Trophoblast cell (in vitro differentiated cells and primary cell): ENCODE measurements around the gene HNRNPA2B1.
A peak's percentile ranks its signal among the peaks of the same experiment; 100 is the strongest.

Source experiments
- DNase-seq, 2 donors: peaks; one replicate each; pipeline ENCODE4 v3.0.0-alpha.2; 2016
- H2AFZ ChIP-seq: 2 replicates; pipeline ENCODE4 v1.6.1; 2013; ENCODE audit warnings: low read length, moderate library complexity, mild to moderate bottlenecking; ENCODE audit not compliant: insufficient read depth, poor library complexity
- H2AK5ac ChIP-seq: 2 replicates; pipeline ENCODE4 v1.6.1; 2013; ENCODE audit warnings: mild to moderate bottlenecking, low read length
- H2BK120ac ChIP-seq: 2 replicates; pipeline ENCODE4 v1.6.1; 2013; ENCODE audit warnings: low read length, mild to moderate bottlenecking, moderate library complexity; ENCODE audit not compliant: insufficient read depth, poor library complexity
- H2BK12ac ChIP-seq: 2 replicates; pipeline ENCODE4 v1.6.1; 2013; ENCODE audit warnings: mild to moderate bottlenecking, low read length, moderate library complexity
- H2BK5ac ChIP-seq: 2 replicates; pipeline ENCODE4 v1.6.1; 2013; ENCODE audit warnings: low read length, low read depth, moderate library complexity, mild to moderate bottlenecking; ENCODE audit not compliant: poor library complexity
- H3K14ac ChIP-seq: 2 replicates; pipeline ENCODE4 v1.6.1; 2013; ENCODE audit warnings: mild to moderate bottlenecking, low read length
- H3K18ac ChIP-seq: 2 replicates; pipeline ENCODE4 v1.6.1; 2013; ENCODE audit warnings: mild to moderate bottlenecking, low read length
- H3K23ac ChIP-seq: 2 replicates; pipeline ENCODE4 v1.6.1; 2013; ENCODE audit warnings: low read length
- H3K27ac ChIP-seq: 2 replicates; pipeline ENCODE4 v1.5.1; 2013; ENCODE audit warnings: low read depth, mild to moderate bottlenecking, inconsistent platforms, low read length, moderate library complexity
- H3K27me3 ChIP-seq: 2 replicates; pipeline ENCODE4 v1.6.1; 2013; ENCODE audit warnings: inconsistent platforms, mild to moderate bottlenecking, low read length, moderate library complexity; ENCODE audit not compliant: insufficient read depth
- H3K36me3 ChIP-seq, 2 experiments: 1 replicate in 1 of 2; 2 replicates in 1 of 2; pipeline ENCODE4 v1.6.1; 2013; ENCODE audit warnings: low read length in 2 of 2, mild to moderate bottlenecking in 2 of 2, moderate library complexity in 1 of 2; ENCODE audit not compliant: insufficient read depth in 2 of 2, control insufficient read depth in 1 of 2
- H3K4ac ChIP-seq: 2 replicates; pipeline ENCODE4 v1.6.1; 2013; ENCODE audit warnings: low read depth, mild to moderate bottlenecking, low read length, moderate library complexity
- H3K4me1 ChIP-seq, 2 experiments: 1 replicate in 1 of 2; 2 replicates in 1 of 2; pipeline ENCODE4 v1.6.1; 2013; ENCODE audit warnings: low read length in 2 of 2, mild to moderate bottlenecking in 2 of 2, moderate library complexity in 1 of 2; ENCODE audit not compliant: insufficient read depth in 2 of 2, control insufficient read depth in 1 of 2
- H3K4me2 ChIP-seq: 2 replicates; pipeline ENCODE4 v1.6.1; 2013; ENCODE audit warnings: inconsistent platforms, mild to moderate bottlenecking, low read length, moderate library complexity
- H3K4me3 ChIP-seq: 2 replicates; pipeline ENCODE4 v1.5.1; 2013; ENCODE audit warnings: mild to moderate bottlenecking, low read depth, low read length, inconsistent platforms
- H3K79me1 ChIP-seq: one replicate; pipeline ENCODE4 v1.6.1; 2013; ENCODE audit warnings: low read length
- H3K79me2 ChIP-seq: 2 replicates; pipeline ENCODE4 v1.6.1; 2013; ENCODE audit warnings: low read length, mild to moderate bottlenecking; ENCODE audit not compliant: control insufficient read depth, insufficient read depth, poor library complexity
- H3K9ac ChIP-seq: 2 replicates; pipeline ENCODE4 v1.6.1; 2013; ENCODE audit warnings: mild to moderate bottlenecking, low read length
- H3K9me3 ChIP-seq: 2 replicates; pipeline ENCODE4 v1.6.1; 2013; ENCODE audit warnings: low read depth, mild to moderate bottlenecking, control low read depth, inconsistent platforms, low read length; ENCODE audit not compliant: insufficient read depth
- H4K12ac ChIP-seq: 2 replicates; pipeline ENCODE4 v1.6.1; 2013; ENCODE audit warnings: low read depth, mild to moderate bottlenecking, low read length, moderate library complexity
- H4K8ac ChIP-seq: 2 replicates; pipeline ENCODE4 v1.6.1; 2013; ENCODE audit warnings: low read depth, mild to moderate bottlenecking, low read length, moderate library complexity
- H4K91ac ChIP-seq: one replicate; pipeline ENCODE4 v1.6.1; 2013; ENCODE audit warnings: low read depth, mild to moderate bottlenecking, low read length, moderate library complexity
- WGBS: extraction: QIAGEN DNeasy Blood & Tissue Kit; methylation state at CpG from one replicate; pipeline ENCODE4 v1.1.7; 2013; ENCODE audit warnings: missing lambda C conversion rate; ENCODE audit not compliant: insufficient read length, insufficient coverage; ENCODE audit errors: extremely low coverage; 5-methylcytosine and 5-hydroxymethylcytosine counted together

Gene HNRNPA2B1

GRCh38 chr7:26171601-26172000 lies 28.9 kb downstream of the HNRNPA2B1 start:
- H4K8ac ChIP-seq = no peak overlapping the region
- no peak overlapping the region for H2BK12ac ChIP-seq
- no peak for DNase-seq
- no peak overlapping the region for H3K4me3 ChIP-seq
- no peak overlapping the region for H3K14ac ChIP-seq
- WGBS = no CpG with 5 or more reads among the region's 2 CpGs
- no peaks in the 10 kb centered on the region for H3K79me2 ChIP-seq
- H2AK5ac ChIP-seq = no peak overlapping the region
- H3K36me3 ChIP-seq = peaks cover 0 to 1% of the 10 kb centered on the region in 2 experiments
- H3K18ac ChIP-seq = no peak overlapping the region
- H4K91ac ChIP-seq = no peak overlapping the region
- H3K4ac ChIP-seq = no peak overlapping the region
- H3K27ac ChIP-seq = no peak overlapping the region
- peaks cover 5 to 6% of the 10 kb centered on the region in 2 experiments for H3K4me1 ChIP-seq
- no peak overlapping the region for H3K9ac ChIP-seq
- H3K27me3 ChIP-seq = no peaks in the 10 kb centered on the region
- no peaks in the 10 kb centered on the region for H3K9me3 ChIP-seq
- no peak overlapping the region for H2BK120ac ChIP-seq
- H2BK5ac ChIP-seq = no peak overlapping the region
- no peak overlapping the region for H3K4me2 ChIP-seq
- H4K12ac ChIP-seq = no peak overlapping the region
- H2AFZ ChIP-seq = no peak overlapping the region
- no peaks in the 10 kb centered on the region for H3K79me1 ChIP-seq
- no peak overlapping the region for H3K23ac ChIP-seq

GRCh38 chr7:26170663-26171062 lies 29.9 kb downstream of the HNRNPA2B1 start:
- H3K9me3 ChIP-seq = no peaks in the 10 kb centered on the region
- peak in 1 of 2 donors; percentile 53 for DNase-seq
- H4K91ac ChIP-seq = no peak overlapping the region
- H3K9ac ChIP-seq = no peak overlapping the region
- no peak overlapping the region for H3K18ac ChIP-seq
- H4K12ac ChIP-seq = no peak overlapping the region
- no peak overlapping the region for H3K4ac ChIP-seq
- no peak overlapping the region for H2BK12ac ChIP-seq
- H3K14ac ChIP-seq = no peak overlapping the region
- no peak overlapping the region for H2AFZ ChIP-seq
- peaks cover 7 to 11% of the 10 kb centered on the region in 2 experiments for H3K4me1 ChIP-seq
- H3K36me3 ChIP-seq = peaks cover 0 to 1% of the 10 kb centered on the region in 2 experiments
- H3K4me3 ChIP-seq = no peak overlapping the region
- H3K27ac ChIP-seq = no peak overlapping the region
- no peak overlapping the region for H2AK5ac ChIP-seq
- H3K79me2 ChIP-seq = no peaks in the 10 kb centered on the region
- no peak overlapping the region for H2BK5ac ChIP-seq
- no peak overlapping the region for H3K23ac ChIP-seq
- H4K8ac ChIP-seq = no peak overlapping the region
- H2BK120ac ChIP-seq = no peak overlapping the region
- H3K27me3 ChIP-seq = no peaks in the 10 kb centered on the region
- no CpG with 5 or more reads among the region's 1 CpG for WGBS
- no peak overlapping the region for H3K4me2 ChIP-seq
- peaks cover 3% of the 10 kb centered on the region for H3K79me1 ChIP-seq

GRCh38 chr7:26169271-26169670 lies 31.3 kb downstream of the HNRNPA2B1 start:
- no peaks in the 10 kb centered on the region for H3K79me2 ChIP-seq
- no CpG with 5 or more reads among the region's 3 CpGs for WGBS
- no peak overlapping the region for H3K27ac ChIP-seq
- H3K79me1 ChIP-seq = peaks cover 3% of the 10 kb centered on the region
- no peak for DNase-seq
- no peak overlapping the region for H4K12ac ChIP-seq
- H2BK12ac ChIP-seq = no peak overlapping the region
- H4K91ac ChIP-seq = no peak overlapping the region
- no peak overlapping the region for H3K18ac ChIP-seq
- H3K4me2 ChIP-seq = no peak overlapping the region
- H3K36me3 ChIP-seq = no peaks in the 10 kb centered on the region
- no peak overlapping the region for H2AK5ac ChIP-seq
- H3K4ac ChIP-seq = no peak overlapping the region
- H3K27me3 ChIP-seq = no peaks in the 10 kb centered on the region
- H3K9me3 ChIP-seq = no peaks in the 10 kb centered on the region
- no peak overlapping the region for H2AFZ ChIP-seq
- no peak overlapping the region for H3K23ac ChIP-seq
- H3K9ac ChIP-seq = no peak overlapping the region
- no peak overlapping the region for H3K4me3 ChIP-seq
- H4K8ac ChIP-seq = no peak overlapping the region
- no peak overlapping the region for H3K14ac ChIP-seq
- peaks cover 7 to 11% of the 10 kb centered on the region in 2 experiments for H3K4me1 ChIP-seq
- H2BK120ac ChIP-seq = no peak overlapping the region
- no peak overlapping the region for H2BK5ac ChIP-seq

GRCh38 chr7:26168458-26169023 lies 32.0 kb downstream of the HNRNPA2B1 start:
- no peak overlapping the region for H2BK5ac ChIP-seq
- no peak overlapping the region for H2AFZ ChIP-seq
- H2BK12ac ChIP-seq = no peak overlapping the region
- H3K9me3 ChIP-seq = no peaks in the 10 kb centered on the region
- H4K91ac ChIP-seq = no peak overlapping the region
- no peak overlapping the region for H3K4me3 ChIP-seq
- no peak for DNase-seq
- no peak overlapping the region for H3K9ac ChIP-seq
- H3K79me1 ChIP-seq = peaks cover 3% of the 10 kb centered on the region
- no CpG with 5 or more reads among the region's 6 CpGs for WGBS
- no peak overlapping the region for H3K27ac ChIP-seq
- H3K36me3 ChIP-seq = no peaks in the 10 kb centered on the region
- no peaks in the 10 kb centered on the region for H3K27me3 ChIP-seq
- no peak overlapping the region for H3K18ac ChIP-seq
- no peak overlapping the region for H2BK120ac ChIP-seq
- H3K23ac ChIP-seq = no peak overlapping the region
- H2AK5ac ChIP-seq = no peak overlapping the region
- H4K8ac ChIP-seq = no peak overlapping the region
- H3K79me2 ChIP-seq = no peaks in the 10 kb centered on the region
- H3K4me2 ChIP-seq = no peak overlapping the region
- no peak overlapping the region for H3K4ac ChIP-seq
- no peak overlapping the region for H4K12ac ChIP-seq
- no peak overlapping the region for H3K14ac ChIP-seq
- H3K4me1 ChIP-seq = peaks cover 7 to 11% of the 10 kb centered on the region in 2 experiments
